HFF-Myc (cell line): ENCODE results near the gene KCNMA1.

ENCODE experiments used
- DNase-seq: peaks from one replicate; pipeline ENCODE4 v3.0.0-alpha.2; 2011; ENCODE audit warnings: low read depth; ENCODE audit errors: extremely low read depth
- H3K4me3 ChIP-seq: replicated peaks from 2 replicates; pipeline ENCODE4 v1.5.1; 2011; ENCODE audit warnings: low read depth, mild to moderate bottlenecking, control low read depth, low read length
- CTCF ChIP-seq: IDR thresholded peaks from 2 replicates; pipeline ENCODE4 v1.5.1; 2012; ENCODE audit warnings: mild to moderate bottlenecking, low read depth, low read length, control low read depth; ENCODE audit errors: missing control alignments

KCNMA1 gene

DNA sequence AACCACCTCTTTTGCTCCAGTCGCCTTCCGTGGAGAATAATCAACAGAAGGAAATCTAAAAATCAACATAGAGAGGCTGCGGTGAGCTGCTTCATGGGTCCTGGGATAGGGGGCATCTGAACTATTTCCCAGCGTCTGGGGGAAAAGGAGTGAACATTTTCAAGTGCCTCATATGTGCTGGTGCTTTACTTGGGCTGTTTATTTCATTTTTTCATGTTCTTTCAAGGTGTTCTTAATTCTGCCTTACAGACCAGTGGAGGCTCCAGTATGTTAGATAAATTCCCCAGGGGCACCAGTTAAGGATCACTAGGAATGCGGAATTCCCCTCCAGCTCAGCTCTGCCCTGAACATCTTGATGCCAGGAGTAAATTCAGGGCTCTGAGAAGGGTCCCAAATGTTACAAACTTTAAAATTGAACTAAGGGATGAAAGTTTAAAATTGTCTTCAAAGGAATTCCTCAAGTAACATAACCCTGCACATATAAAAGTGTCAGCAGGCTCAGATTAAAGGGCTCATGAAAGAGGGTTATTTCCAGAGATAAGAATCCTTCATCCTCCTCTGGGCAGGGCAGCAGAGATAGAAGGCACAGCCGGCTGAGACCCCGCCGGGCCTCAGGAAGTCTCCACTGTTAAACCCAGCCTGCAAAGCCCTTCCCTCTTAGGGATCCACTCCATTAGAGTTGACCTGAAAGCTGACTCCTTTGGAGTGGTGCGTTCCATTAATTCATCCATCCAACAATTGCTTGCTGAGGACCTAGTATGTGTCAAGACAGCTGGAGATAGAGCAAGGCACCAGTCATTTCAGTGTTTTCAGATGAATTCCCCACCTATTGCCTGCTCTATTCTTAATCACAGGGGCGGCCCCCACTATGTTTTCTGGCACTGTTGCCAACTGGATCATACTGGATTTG lies 345.8 kb downstream of the KCNMA1 start:
- no peak overlapping the region for H3K4me3 ChIP-seq
- no peak for DNase-seq
- TF ChIP-seq CTCF = no peak

- no peak for DNase-seq
- no peak overlapping the region for H3K4me3 ChIP-seq
- TF ChIP-seq CTCF = no peak
Observed at GRCh38 chr10:77290528-77291155, 347.0 kb downstream of the KCNMA1 start.

DNA sequence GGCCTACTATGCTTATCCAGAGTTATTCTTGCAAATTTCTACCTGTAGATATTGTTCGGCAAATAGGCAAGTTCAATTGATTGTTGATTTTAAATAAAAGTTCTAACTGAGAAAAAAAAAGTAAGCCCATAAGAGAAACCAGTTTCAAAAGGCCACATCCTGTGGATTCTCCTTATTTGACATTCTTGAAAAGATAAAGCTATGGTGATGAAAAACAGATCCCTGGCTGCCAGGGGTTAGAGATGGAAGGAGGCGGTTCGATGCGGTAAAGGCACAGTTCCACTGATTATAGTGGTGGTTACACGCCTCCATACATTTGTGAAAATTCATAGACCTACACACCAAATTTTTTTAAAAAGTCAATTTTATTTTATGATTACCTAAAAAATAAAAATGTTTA lies 347.8 kb downstream of the KCNMA1 start:
- H3K4me3 ChIP-seq = no peak overlapping the region
- DNase-seq = no peak
- no peak for TF ChIP-seq CTCF

DNA sequence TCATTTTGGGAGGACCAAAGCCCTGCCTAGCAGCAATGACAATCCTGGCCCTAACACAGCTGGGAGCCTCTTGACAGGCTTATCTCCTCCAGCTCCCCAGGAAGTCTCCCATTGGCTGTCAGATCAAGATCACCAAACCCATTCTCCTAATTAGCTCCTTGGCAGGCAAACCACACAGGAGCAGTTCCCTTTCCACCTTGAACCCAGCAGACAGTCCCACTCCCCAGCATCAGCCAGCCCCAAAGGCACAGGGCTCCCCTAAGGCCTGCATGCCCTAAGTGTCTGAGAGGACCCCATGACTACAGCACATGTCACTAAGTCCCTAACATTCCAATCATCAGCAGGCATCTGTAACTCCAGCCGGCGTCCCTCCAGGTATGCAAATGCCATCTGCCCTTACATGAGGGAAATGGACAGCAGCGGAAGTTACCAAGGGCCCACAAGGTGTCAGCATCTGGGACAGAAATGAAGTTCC lies 348.5 kb downstream of the KCNMA1 start:
- TF ChIP-seq CTCF = no peak
- DNase-seq = no peak
- no peak overlapping the region for H3K4me3 ChIP-seq

DNA sequence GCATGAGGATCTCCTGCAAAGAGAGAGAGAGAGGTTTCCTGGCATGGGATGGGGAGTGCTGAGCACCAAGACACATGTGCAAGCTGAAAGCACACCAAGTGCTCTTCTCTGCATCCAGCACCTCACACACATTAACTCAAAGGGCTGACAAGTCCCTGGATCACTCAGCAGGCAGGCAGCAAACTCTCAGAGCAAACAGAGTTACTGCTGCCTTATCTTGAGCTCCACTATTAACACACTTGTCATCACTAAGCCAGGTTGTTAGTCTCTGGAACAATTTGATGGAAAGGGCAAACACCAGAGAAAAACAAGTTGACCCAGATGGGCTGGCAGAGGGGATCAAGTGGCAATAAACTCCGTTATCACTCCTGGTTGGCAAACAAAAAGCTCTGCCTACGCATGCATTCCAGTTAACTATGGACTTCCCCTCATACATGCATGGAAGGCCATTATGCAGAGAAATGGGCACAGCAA lies 349.9 kb downstream of the KCNMA1 start:
- no peak for DNase-seq
- no peak overlapping the region for H3K4me3 ChIP-seq
- no peak for TF ChIP-seq CTCF

GRCh38 chr10:77286531-77287508 lies 350.8 kb downstream of the KCNMA1 start:
- no peak for DNase-seq
- no peak for TF ChIP-seq CTCF

More at GRCh38 chr10:77286531-77287508, 350.8 kb downstream of the KCNMA1 start:
- no peak overlapping the region for H3K4me3 ChIP-seq
